K562 (cell line): ENCODE data around the gene RFLNA. TPM values are rescaled to one million over a fixed set of nuclear protein-coding genes. Genes with fewer than 3 reads are reported as not detected.

Experiments
- ATAC-seq: fragments of 200-7000 bp; cut with Tn5 transposase; 3 replicates; pipeline ENCODE4 v1.9.1; 2020; ENCODE audit warnings: moderate library complexity
- BruUV-seq: library from RNA; stranded (reverse); fragments of 400-500 nt; replicated peaks from 2 replicates; lab custom pipeline; 2021; lab: Mats Ljungman, UMichigan
- CTCF ChIA-PET: fragments of 300-600 bp; formaldehyde crosslinking; extraction: SDS; loops from one replicate; lab custom pipeline; 2021; ENCODE audit warnings: low intra/inter-chr PET ratio; lab: Yijun Ruan, JAX
- POLR2A ChIA-PET: fragments of 300-600, 350-650 bp; sonication (Branson Sonifier 250); formaldehyde crosslinking; extraction: SDS; loops from one replicate; lab custom pipeline; 2021; ENCODE audit warnings: antibody characterized with exemption, inconsistent platforms; lab: Yijun Ruan, JAX
- DNase-seq, 4 experiments: peaks; one replicate each; pipeline versions ENCODE4 v3.0.0 to v3.0.0-alpha.2; 2011 to 2018; ENCODE audit warnings: low spot score in 3 of 4, mixed read lengths in 3 of 4; ENCODE audit errors: extremely low read depth in 1 of 4
- FAIRE-seq: peaks from 2 replicates; lab custom pipeline; 2011; peaks lifted over from hg19 to GRCh38; lab: Jason Lieb, UNC
- H2AFZ ChIP-seq: 2 replicates; pipeline ENCODE4 v1.6.0; 2011; ENCODE audit warnings: low read depth, low read length, control low read depth, inconsistent platforms
- H3K27ac ChIP-seq: fragments of 200-600 bp; 3 replicates; pipeline ENCODE4 v1.8.0; 2011; ENCODE audit warnings: low read depth, mild to moderate bottlenecking, control low read depth, inconsistent platforms, low read length, moderate library complexity, mixed read lengths; ENCODE audit errors: extremely low read depth
- H3K27me3 ChIP-seq, 2 experiments: fragments of 300-600 bp in 1 of 2; 2 replicates in 1 of 2; 3 replicates in 1 of 2; pipeline versions ENCODE4 v1.6.0 to v1.8.0; 2011; ENCODE audit warnings: inconsistent platforms in 2 of 2, low read length in 2 of 2, mild to moderate bottlenecking in 1 of 2, mixed read lengths in 1 of 2, moderate library complexity in 1 of 2; ENCODE audit not compliant: control insufficient read depth in 2 of 2, insufficient read depth in 2 of 2
- H3K36me3 ChIP-seq: fragments of 300-600 bp; 3 replicates; pipeline ENCODE4 v1.8.0; 2011; ENCODE audit warnings: mild to moderate bottlenecking, low read length, inconsistent platforms; ENCODE audit not compliant: control insufficient read depth, insufficient read depth
- H3K4me1 ChIP-seq, 2 experiments: fragments of 200-600 bp in 1 of 2; replicated peaks in 1 of 2; 2 replicates in 1 of 2; 3 replicates in 1 of 2; pipeline versions ENCODE4 v1.5.1 to v1.8.0; 2011; ENCODE audit warnings: inconsistent platforms in 2 of 2, low read length in 2 of 2, mild to moderate bottlenecking in 1 of 2, mixed read lengths in 1 of 2, moderate library complexity in 1 of 2; ENCODE audit not compliant: control insufficient read depth in 2 of 2, insufficient read depth in 2 of 2
- H3K4me2 ChIP-seq: 2 replicates; pipeline ENCODE4 v1.6.1; 2011; ENCODE audit warnings: low read length, control low read depth, inconsistent platforms, mixed read lengths; ENCODE audit not compliant: insufficient read depth
- H3K4me3 ChIP-seq: fragments of 200-600 bp; sonication (generic), shearing (Covaris generic); 2 replicates; pipeline ENCODE4 v1.5.1; 2016; ENCODE audit warnings: control low read depth, inconsistent platforms
- H3K79me2 ChIP-seq: fragments of 200-600 bp; 3 replicates; pipeline ENCODE4 v1.8.0; 2011; ENCODE audit warnings: low read length, inconsistent platforms; ENCODE audit not compliant: control insufficient read depth, insufficient read depth
- H3K9ac ChIP-seq, 2 experiments: 2 replicates each; pipeline versions ENCODE4 v1.6.0 to v1.6.1; 2011; ENCODE audit warnings: low read depth in 2 of 2, low read length in 2 of 2, control low read depth in 1 of 2, inconsistent platforms in 1 of 2, mild to moderate bottlenecking in 1 of 2, mixed read lengths in 1 of 2; ENCODE audit not compliant: insufficient read depth in 1 of 2
- H3K9me1 ChIP-seq: one replicate; pipeline ENCODE4 v1.6.0; 2011; ENCODE audit warnings: inconsistent platforms, mild to moderate bottlenecking, low read length, moderate library complexity; ENCODE audit not compliant: control insufficient read depth, insufficient read depth
- H3K9me3 ChIP-seq: replicated peaks from 2 replicates; pipeline ENCODE4 v1.5.1; 2011; ENCODE audit warnings: low read depth, low read length, inconsistent platforms; ENCODE audit not compliant: control insufficient read depth, insufficient read depth
- H4K20me1 ChIP-seq: replicated peaks from 2 replicates; pipeline ENCODE4 v1.6.1; 2011; ENCODE audit warnings: low read length, inconsistent platforms, mixed read lengths; ENCODE audit not compliant: control insufficient read depth, insufficient read depth
- CBX1 ChIP-seq: sonication (generic); IDR thresholded peaks from 2 replicates; pipeline ENCODE4 v1.6.1; 2016; ENCODE audit warnings: antibody characterized with exemption, low read depth, mild to moderate bottlenecking
- KDM5B ChIP-seq: fragments of 200-600 bp; sonication (generic); IDR thresholded peaks from 2 replicates; pipeline ENCODE4 v1.6.1; 2012; ENCODE audit warnings: low read depth, mild to moderate bottlenecking, moderate library complexity, low read length, control low read depth, inconsistent platforms; ENCODE audit not compliant: insufficient replicate concordance
- ZNF3 ChIP-seq: fragments of 250-450 bp; sonication (Bioruptor Pico); IDR thresholded peaks from 2 replicates; pipeline ENCODE4 v1.5.0; 2021; ENCODE audit warnings: mild to moderate bottlenecking, moderate library complexity
- WGBS: fragments of 100-300 bp; shearing (Covaris generic); methylation state at CpG from one replicate; pipeline ENCODE4 v1.1.6; 2016; ENCODE audit warnings: low coverage, mixed read lengths; ENCODE audit not compliant: insufficient coverage; ENCODE audit errors: missing lambda C conversion rate; 5-methylcytosine and 5-hydroxymethylcytosine counted together
- in situ Hi-C: fragments of 300-500 bp; cut with MboI; formaldehyde crosslinking; loops from 4 replicates; pipeline ENCODE4 v1.15.0; 2018; ENCODE audit warnings: inconsistent platforms, mixed read lengths
- intact Hi-C: fragments of 100-400 bp; cut with micrococcal nuclease; formaldehyde crosslinking; loops from 2 replicates; pipeline ENCODE4 v1.14.2; 2022
- polyA plus RNA-seq, 8 experiments: library from polyadenylated mRNA; depleted of rRNA in 4 of 8; stranded (reverse) in 5 of 8; unstranded in 3 of 8; fragments of >200 nt; fragmentation: Nextera tagmentation in 2 of 8; fragmentation: Illumina TruSeq in 1 of 8; extraction: Ambion mirVana in 2 of 8; extraction: Trizol in 1 of 8; gene quantifications; 2 replicates each; pipeline versions ENCODE4 v1.2.1 to v1.2.3, GENCODE V29; 2011 to 2014; ENCODE audit warnings: inconsistent platforms in 1 of 8, missing spikeins in 1 of 8
- total RNA-seq, 7 experiments: library from RNA; depleted of rRNA in 6 of 7; stranded (reverse); fragments of >200 nt in 6 of 7; fragmentation: Illumina TruSeq in 2 of 7; extraction: Trizol in 2 of 7; gene quantifications; 2 replicates each; pipeline versions ENCODE4 v1.2.1 to v1.2.3, GENCODE V29; 2011 to 2021; ENCODE audit warnings: low replicate concordance in 1 of 7
- TF ChIP-seq, protein P1 (sequence below), 3 experiments: fragments of 200-800 bp in 1 of 3; sonication (Bioruptor generic) in 1 of 3; sonication (generic) in 1 of 3; formaldehyde crosslinking in 1 of 3; IDR thresholded peaks; 2 replicates each; pipeline versions ENCODE4 v1.6.1 to v1.8.0; 2016 to 2022; ENCODE audit warnings: mild to moderate bottlenecking in 2 of 3, missing compliant biosample characterization in 2 of 3, missing genetic modification characterization in 2 of 3, missing genetic modification reagents in 1 of 3
- TF ChIP-seq, protein P2 (sequence below): fragments of 200-600 bp; sonication (generic); IDR thresholded peaks from one replicate; pipeline ENCODE4 v1.6.1; 2012; ENCODE audit warnings: mild to moderate bottlenecking, low read depth, low read length, inconsistent platforms
- TF ChIP-seq, protein P3 (sequence below), 2 experiments: fragments of 200-800 bp in 1 of 2; sonication (Bioruptor generic) in 1 of 2; sonication (generic) in 1 of 2; formaldehyde crosslinking in 1 of 2; IDR thresholded peaks in 1 of 2; conservative IDR thresholded peaks in 1 of 2; 2 replicates each; pipeline versions ENCODE4 v1.5.0 to v1.6.1; 2016 to 2020; ENCODE audit warnings: missing compliant biosample characterization in 1 of 2, missing genetic modification characterization in 1 of 2, missing genetic modification reagents in 1 of 2

RFLNA gene
- total and polyA plus RNA-seq, 9 of the 15 experiments (the other 6 are each of a cell fraction or from before 2014, with no cell fraction given) = not detected

DNA sequence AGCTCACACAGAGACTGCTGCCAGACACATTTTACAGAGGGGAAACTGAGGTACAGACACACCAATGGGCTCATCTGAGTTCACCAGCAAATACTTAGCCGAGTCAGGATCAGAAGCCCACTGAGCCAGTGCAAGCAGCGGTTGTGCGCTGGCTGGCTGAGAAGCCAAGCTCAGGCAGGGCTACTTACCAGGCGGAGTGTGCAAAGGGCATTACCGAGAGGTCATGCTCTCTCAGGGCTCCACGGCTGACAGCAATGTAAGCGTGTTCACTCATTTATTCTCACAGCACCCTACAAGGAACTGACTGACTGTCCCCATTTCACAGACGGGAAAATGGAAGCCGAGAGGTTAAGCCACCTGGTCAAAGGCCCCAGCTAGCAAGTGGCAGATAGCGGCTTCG, 63.7 kb downstream of the RFLNA start:
- FAIRE-seq = no peak
- no peak for DNase-seq
- Histone ChIP-seq H2AFZ (no peak overlapping the region), H4K20me1 (peaks cover 8% of the 10 kb centered on the region; the same call in 1 of the 2 replicates), H3K9ac (no peak overlapping the region), H3K4me1 (peaks cover 0 to 40% of the 10 kb centered on the region in 2 experiments; a peak in 2 of 5 replicates), H3K36me3 (peaks cover 54% of the 10 kb centered on the region; the same call in 2 of the 3 replicates), H3K4me3 (no peak overlapping the region), H3K9me3 (no peaks in the 10 kb centered on the region), H3K27me3 (no peaks in the 10 kb centered on the region), H3K27ac (no peak overlapping the region), H3K79me2 (no peaks in the 10 kb centered on the region), H3K4me2 (no peak overlapping the region), H3K9me1 (no peaks in the 10 kb centered on the region)
- no peak for ATAC-seq
- CTCF ChIA-PET = no interaction called here
- POLR2A ChIA-PET = no interaction called here
- intact Hi-C loops (loop anchor here (10.0 kb wide), 1 partner anchor 116 kb away; no protein-coding TSS in a partner anchor), in situ Hi-C loops (no loop called here)
- WGBS = 95% methylated on average over 11 of the region's 11 CpGs
- BruUV-seq = no TSS peak
- TF ChIP-seq, protein P1, sequence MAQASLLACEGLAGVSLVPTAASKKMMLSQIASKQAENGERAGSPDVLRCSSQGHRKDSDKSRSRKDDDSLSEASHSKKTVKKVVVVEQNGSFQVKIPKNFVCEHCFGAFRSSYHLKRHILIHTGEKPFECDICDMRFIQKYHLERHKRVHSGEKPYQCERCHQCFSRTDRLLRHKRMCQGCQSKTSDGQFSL (CRISPR knock-in tag; IDR thresholded peaks at IDR 0.05) = no peak
- TF ChIP-seq, protein P1 (tag; IDR thresholded peaks at IDR 0.05) = no peak
- TF ChIP-seq, protein P2, sequence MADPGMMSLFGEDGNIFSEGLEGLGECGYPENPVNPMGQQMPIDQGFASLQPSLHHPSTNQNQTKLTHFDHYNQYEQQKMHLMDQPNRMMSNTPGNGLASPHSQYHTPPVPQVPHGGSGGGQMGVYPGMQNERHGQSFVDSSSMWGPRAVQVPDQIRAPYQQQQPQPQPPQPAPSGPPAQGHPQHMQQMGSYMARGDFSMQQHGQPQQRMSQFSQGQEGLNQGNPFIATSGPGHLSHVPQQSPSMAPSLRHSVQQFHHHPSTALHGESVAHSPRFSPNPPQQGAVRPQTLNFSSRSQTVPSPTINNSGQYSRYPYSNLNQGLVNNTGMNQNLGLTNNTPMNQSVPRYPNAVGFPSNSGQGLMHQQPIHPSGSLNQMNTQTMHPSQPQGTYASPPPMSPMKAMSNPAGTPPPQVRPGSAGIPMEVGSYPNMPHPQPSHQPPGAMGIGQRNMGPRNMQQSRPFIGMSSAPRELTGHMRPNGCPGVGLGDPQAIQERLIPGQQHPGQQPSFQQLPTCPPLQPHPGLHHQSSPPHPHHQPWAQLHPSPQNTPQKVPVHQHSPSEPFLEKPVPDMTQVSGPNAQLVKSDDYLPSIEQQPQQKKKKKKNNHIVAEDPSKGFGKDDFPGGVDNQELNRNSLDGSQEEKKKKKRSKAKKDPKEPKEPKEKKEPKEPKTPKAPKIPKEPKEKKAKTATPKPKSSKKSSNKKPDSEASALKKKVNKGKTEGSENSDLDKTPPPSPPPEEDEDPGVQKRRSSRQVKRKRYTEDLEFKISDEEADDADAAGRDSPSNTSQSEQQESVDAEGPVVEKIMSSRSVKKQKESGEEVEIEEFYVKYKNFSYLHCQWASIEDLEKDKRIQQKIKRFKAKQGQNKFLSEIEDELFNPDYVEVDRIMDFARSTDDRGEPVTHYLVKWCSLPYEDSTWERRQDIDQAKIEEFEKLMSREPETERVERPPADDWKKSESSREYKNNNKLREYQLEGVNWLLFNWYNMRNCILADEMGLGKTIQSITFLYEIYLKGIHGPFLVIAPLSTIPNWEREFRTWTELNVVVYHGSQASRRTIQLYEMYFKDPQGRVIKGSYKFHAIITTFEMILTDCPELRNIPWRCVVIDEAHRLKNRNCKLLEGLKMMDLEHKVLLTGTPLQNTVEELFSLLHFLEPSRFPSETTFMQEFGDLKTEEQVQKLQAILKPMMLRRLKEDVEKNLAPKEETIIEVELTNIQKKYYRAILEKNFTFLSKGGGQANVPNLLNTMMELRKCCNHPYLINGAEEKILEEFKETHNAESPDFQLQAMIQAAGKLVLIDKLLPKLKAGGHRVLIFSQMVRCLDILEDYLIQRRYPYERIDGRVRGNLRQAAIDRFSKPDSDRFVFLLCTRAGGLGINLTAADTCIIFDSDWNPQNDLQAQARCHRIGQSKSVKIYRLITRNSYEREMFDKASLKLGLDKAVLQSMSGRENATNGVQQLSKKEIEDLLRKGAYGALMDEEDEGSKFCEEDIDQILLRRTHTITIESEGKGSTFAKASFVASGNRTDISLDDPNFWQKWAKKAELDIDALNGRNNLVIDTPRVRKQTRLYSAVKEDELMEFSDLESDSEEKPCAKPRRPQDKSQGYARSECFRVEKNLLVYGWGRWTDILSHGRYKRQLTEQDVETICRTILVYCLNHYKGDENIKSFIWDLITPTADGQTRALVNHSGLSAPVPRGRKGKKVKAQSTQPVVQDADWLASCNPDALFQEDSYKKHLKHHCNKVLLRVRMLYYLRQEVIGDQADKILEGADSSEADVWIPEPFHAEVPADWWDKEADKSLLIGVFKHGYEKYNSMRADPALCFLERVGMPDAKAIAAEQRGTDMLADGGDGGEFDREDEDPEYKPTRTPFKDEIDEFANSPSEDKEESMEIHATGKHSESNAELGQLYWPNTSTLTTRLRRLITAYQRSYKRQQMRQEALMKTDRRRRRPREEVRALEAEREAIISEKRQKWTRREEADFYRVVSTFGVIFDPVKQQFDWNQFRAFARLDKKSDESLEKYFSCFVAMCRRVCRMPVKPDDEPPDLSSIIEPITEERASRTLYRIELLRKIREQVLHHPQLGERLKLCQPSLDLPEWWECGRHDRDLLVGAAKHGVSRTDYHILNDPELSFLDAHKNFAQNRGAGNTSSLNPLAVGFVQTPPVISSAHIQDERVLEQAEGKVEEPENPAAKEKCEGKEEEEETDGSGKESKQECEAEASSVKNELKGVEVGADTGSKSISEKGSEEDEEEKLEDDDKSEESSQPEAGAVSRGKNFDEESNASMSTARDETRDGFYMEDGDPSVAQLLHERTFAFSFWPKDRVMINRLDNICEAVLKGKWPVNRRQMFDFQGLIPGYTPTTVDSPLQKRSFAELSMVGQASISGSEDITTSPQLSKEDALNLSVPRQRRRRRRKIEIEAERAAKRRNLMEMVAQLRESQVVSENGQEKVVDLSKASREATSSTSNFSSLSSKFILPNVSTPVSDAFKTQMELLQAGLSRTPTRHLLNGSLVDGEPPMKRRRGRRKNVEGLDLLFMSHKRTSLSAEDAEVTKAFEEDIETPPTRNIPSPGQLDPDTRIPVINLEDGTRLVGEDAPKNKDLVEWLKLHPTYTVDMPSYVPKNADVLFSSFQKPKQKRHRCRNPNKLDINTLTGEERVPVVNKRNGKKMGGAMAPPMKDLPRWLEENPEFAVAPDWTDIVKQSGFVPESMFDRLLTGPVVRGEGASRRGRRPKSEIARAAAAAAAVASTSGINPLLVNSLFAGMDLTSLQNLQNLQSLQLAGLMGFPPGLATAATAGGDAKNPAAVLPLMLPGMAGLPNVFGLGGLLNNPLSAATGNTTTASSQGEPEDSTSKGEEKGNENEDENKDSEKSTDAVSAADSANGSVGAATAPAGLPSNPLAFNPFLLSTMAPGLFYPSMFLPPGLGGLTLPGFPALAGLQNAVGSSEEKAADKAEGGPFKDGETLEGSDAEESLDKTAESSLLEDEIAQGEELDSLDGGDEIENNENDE = no peak
- TF ChIP-seq, protein P3, sequence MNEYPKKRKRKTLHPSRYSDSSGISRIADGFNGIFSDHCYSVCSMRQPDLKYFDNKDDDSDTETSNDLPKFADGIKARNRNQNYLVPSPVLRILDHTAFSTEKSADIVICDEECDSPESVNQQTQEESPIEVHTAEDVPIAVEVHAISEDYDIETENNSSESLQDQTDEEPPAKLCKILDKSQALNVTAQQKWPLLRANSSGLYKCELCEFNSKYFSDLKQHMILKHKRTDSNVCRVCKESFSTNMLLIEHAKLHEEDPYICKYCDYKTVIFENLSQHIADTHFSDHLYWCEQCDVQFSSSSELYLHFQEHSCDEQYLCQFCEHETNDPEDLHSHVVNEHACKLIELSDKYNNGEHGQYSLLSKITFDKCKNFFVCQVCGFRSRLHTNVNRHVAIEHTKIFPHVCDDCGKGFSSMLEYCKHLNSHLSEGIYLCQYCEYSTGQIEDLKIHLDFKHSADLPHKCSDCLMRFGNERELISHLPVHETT (CRISPR knock-in tag; conservative IDR thresholded peaks at IDR 0.05 in 1 of 2, IDR thresholded peaks at IDR 0.05 in 1 of 2) = no peak
- TF ChIP-seq KDM5B = no peak
- TF ChIP-seq CBX1 = no peak
- no peak for TF ChIP-seq ZNF3 (CRISPR knock-in tag)
